NCI-H82 (cell line): Measurements from ENCODE around the gene UBR3.
"Not testable (repeated sequence)": the region's sequence is repeated elsewhere in the genome, so short reads cannot be mapped to it uniquely, and the experiment has no call there.

Source experiments
- DNase-seq: peaks from one replicate; lab custom pipeline; 2025; lab: John Stamatoyannopoulos, UW

UBR3 gene, protein sequence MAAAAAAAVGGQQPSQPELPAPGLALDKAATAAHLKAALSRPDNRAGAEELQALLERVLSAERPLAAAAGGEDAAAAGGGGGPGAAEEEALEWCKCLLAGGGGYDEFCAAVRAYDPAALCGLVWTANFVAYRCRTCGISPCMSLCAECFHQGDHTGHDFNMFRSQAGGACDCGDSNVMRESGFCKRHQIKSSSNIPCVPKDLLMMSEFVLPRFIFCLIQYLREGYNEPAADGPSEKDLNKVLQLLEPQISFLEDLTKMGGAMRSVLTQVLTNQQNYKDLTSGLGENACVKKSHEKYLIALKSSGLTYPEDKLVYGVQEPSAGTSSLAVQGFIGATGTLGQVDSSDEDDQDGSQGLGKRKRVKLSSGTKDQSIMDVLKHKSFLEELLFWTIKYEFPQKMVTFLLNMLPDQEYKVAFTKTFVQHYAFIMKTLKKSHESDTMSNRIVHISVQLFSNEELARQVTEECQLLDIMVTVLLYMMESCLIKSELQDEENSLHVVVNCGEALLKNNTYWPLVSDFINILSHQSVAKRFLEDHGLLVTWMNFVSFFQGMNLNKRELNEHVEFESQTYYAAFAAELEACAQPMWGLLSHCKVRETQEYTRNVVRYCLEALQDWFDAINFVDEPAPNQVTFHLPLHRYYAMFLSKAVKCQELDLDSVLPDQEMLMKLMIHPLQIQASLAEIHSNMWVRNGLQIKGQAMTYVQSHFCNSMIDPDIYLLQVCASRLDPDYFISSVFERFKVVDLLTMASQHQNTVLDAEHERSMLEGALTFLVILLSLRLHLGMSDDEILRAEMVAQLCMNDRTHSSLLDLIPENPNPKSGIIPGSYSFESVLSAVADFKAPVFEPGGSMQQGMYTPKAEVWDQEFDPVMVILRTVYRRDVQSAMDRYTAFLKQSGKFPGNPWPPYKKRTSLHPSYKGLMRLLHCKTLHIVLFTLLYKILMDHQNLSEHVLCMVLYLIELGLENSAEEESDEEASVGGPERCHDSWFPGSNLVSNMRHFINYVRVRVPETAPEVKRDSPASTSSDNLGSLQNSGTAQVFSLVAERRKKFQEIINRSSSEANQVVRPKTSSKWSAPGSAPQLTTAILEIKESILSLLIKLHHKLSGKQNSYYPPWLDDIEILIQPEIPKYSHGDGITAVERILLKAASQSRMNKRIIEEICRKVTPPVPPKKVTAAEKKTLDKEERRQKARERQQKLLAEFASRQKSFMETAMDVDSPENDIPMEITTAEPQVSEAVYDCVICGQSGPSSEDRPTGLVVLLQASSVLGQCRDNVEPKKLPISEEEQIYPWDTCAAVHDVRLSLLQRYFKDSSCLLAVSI (N-terminal part only)

DNA sequence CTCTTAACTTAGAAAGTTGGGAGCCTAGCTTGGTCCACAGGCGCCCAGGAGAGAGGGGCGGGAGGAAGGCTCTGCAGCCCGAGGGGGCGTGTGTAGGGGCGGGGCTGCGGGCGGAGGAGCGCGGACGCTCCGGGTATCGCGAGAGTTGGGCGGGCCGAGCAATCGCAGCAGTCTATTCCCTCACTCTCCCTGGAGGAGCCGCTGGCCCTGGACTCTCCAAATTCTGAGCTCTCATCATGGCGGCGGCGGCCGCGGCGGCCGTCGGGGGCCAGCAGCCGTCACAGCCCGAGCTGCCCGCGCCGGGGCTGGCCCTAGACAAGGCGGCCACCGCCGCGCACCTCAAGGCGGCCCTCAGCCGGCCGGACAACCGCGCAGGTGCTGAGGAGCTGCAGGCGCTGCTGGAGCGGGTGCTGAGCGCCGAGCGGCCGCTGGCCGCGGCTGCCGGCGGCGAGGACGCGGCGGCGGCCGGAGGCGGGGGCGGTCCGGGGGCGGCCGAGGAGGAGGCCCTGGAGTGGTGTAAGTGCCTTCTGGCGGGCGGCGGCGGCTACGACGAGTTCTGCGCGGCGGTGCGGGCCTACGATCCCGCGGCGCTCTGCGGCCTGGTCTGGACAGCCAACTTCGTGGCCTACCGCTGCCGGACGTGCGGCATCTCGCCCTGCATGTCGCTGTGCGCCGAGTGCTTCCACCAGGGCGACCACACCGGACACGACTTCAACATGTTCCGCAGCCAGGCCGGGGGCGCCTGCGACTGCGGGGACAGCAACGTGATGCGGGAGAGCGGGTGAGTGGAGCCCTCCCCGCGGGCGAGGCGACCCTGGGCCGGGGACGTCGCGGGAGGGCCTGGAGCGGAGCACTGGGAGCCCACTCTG is at the start of gene UBR3:
UBR3 (plus strand) TSS at position 183 of the 869 bp plus-strand sequence; CDS start at position 237, 54 bp downstream.
- peak; percentile 95 for DNase-seq

DNA sequence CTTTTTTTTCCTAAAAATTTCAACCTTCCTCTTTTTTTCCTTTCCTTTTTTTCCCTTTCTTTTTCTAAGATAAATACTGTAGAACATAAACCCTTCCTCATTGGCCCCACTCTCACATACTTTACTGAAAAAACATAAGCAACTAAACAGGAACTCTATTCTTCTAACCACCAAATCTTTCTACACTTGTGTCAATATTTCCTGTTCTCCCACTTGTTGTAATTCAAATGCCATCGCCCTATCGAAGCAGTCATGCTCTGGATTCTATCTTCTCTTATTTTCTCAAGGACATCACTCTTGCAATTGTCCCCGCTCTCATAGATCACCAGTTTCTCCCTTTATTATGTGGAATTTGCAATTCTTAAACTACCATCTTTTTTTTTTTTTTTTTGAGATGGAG is 48.8 kb upstream of the UBR3 start:
- no peak for DNase-seq

DNA sequence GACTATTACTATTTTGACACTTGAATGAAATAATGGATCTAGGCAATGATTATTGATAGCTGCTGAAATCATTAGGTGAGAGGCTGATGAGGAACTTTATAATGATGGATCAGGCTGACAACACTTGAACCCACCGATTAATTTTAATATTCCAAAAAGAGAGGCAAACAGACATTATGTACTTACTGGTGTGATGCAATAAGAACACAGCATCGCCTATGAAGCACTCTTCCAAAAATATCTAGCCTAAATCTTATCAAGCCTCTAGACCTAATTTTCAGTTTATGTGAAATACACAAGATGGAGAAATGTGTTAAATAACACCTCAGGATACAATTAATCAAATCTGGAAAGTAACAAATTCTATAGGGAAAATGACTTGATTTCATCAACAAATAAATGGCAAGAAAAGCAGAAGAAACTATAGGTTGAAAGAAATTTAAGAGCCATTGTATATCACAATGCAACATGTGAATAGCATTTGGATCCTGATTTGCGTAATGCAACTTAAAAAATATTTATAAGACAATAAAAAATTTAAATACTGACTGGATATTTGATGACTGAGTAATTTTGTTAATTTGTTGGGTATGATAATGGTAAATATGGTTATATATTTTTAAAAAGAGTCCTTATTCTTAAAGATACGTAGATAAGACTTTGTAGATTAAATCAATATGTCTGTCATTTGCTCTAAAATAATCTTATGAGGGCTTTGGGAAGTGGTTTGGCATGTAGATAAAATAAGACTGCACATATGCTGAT is 45.8 kb upstream of the UBR3 start:
- DNase-seq, result no peak

DNA sequence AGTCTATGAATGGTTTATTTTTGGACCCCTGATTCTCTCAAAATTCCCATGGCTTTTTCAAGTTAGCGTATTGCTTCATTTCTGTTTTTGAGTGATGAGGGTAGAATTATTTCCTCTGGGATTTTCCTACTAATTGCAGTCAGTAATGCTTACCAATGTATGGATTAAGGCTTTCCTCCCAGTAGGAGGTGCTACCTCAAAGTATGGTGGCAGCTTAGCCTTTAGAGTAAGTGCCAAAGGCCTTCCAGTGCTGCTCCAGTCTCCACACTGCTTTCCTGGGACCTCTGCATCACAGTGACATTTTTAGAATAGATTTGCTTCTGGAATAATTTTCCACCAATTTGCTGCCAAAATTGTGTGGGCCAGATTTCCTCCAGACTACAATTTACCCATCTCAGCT is 44.7 kb upstream of the UBR3 start:
- DNase-seq, result peak; percentile 15

DNA sequence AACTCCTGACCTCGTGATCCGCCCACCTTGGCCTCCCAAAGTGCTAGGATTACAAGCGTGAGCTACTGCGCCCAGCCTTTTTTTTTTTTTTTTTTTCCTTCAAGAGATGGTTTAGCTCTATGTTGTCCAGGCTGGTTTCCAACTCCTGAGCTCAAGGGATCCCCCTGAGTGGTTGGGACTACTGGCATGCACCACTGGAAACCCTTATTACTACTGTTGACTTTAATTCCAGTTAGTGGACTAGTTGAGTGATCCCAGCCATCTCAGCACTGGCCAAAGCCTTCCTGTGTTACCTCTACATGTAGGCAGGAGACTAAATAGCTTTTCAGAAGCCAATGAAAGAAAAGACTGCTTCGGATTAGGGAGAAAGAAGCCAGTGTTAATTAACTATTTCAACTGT is 36.7 kb upstream of the UBR3 start:
- no peak for DNase-seq

DNA sequence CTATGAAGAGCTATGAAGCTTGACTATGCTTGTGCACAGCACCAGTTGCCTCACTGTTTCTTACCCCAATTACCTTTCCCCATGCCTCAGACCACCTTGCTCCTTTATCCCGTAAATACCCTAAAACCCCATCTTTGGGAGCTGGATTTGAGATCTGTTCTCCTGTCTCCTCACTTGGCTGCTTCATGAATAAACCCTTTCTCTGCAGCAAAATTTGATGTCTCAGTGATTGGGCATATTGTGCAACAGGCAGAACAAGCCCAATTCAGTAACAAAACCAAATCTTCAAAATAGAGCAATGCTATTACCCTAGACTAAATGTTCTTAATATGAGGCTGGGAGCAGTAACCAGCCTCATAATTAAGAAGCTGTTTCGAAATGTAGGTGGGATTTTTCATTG is 32.1 kb upstream of the UBR3 start:
- DNase-seq, result no peak

DNA sequence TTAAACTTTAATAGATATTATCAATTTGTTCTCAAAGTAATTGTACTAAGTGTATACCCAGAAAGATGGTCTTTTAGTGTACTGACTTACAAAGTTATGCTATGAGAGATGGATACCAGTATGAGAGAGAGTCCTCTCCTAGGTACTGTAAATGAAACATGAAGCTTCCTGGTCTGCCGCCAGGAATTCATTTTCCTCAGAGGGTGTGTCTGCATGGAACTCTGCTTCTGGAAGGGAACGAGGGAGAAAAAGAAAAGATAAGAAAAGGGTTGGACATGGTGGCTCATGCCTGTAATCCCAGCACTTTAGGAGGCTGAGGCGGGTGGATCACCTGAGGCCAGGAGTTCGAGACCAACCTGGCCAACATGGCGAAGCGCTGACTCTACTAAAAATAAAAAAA is 30.8 kb upstream of the UBR3 start:
- no peak for DNase-seq

DNA sequence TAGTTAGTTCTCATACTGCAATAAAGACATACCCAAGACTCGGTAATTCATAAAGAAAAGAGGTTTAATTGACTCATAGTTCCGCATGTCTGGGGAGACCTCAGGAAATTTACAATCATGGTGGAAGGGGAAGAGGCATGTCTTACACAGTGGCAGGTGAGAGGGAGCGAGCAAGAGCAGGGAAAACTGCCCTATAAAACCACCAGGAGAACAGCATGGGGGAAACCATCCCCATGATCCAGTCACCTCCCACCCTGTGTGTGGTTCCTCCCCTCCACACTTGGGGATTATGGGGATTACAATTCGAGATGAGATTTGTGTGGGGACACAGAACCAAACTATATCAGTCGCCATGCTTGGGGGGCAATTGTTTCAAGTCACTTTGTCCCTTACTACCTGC is 29.7 kb upstream of the UBR3 start:
- DNase-seq, result peak; percentile 46

DNA sequence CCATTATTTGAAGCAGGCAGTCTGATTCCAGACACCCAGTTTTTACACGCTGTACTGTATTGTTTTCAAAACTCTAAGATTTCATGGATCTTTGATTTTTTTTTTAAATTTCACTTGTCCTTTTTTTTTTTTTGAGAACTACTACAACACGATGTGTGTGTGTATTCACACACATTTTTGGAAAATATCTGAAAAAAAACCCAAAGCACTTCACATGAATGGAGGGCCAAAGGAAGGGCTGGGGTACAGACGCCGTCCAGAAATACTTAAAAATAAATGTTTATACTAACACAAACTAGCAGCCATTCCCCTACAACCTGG is 28.9 kb upstream of the UBR3 start:
- no peak for DNase-seq

DNA sequence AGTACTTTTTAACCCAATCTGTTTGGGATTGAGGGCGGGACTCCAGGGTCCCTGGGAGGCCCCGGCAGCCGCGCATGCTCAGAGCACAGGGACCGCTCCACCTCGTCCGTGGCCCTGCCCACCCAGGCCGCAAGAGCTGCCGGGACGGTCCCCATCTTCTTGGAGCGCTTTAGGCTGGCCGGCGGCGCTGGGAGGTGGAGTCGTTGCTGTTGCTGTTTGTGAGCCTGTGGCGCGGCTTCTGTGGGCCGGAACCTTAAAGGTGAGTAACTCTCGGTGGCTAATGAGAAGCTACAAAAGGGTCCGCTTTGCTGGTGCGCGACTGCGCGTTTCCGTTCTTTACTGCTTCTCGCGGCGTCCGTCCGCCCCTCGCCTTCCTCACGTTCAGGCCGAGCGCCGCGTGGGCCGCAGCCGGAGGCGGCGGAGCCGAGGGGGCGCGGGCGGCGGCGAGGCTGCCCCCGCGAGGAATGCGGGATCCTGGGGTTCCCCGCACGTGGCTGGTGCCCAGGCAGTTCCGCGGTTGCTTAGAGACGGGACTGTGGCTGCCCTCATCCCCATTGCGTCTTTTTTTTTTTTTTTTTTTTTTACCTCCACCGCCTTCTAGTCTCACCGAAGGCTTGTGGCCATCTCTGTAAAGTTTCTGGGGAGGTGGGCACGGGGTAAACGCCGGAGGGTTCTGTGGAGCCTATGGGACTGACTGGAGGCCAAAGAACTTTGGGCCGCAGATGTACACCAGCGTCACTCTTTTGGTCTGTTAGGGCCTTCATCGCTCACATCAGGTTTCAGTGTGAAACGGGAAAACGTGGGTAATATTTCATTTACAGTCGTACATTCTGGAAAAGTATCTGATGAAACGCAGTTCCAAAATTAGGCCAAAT is 28.3 kb upstream of the UBR3 start, which contains the start of gene SSB:
SSB (plus strand) TSS at position 154 of the 875 bp plus-strand sequence. CDS start 2,090 bp downstream, outside the sequence.
- peak; percentile 96 for DNase-seq

DNA sequence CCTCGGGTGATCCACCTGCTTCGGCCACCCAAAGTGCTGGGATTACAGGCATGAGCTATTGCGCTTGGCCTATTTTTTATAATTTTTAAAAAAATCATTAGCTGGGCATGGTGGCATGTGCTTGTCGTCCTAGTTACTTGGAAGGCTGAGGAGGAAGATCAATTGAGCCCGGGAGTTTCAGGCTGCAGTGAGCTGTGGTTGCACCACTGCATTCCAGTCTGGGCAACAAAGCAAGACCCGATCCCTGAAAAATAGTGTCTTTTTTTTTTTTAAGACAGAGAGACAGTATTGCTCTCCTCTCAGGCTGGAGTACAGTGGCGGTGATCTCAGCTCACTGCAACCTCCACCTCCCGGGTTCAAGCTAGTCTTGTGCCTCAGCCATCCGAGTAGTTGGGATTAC is 23.8 kb upstream of the UBR3 start:
- no peak for DNase-seq

DNA sequence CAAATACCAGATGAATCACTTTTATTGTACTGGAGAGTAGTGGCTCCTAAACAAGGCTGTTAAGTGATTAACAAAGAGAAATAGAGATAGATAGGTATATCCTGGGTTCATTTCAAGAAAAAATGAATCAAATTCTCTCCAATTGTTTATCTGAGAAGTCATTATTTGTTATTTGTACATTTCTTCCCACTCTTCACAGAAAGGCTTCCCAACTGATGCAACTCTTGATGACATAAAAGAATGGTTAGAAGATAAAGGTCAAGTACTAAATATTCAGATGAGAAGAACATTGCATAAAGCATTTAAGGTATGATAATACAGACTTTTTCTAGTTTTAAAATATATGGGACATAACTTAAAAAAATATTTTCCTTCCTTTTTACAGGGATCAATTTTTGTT is 20.7 kb upstream of the UBR3 start:
- no peak for DNase-seq

DNA sequence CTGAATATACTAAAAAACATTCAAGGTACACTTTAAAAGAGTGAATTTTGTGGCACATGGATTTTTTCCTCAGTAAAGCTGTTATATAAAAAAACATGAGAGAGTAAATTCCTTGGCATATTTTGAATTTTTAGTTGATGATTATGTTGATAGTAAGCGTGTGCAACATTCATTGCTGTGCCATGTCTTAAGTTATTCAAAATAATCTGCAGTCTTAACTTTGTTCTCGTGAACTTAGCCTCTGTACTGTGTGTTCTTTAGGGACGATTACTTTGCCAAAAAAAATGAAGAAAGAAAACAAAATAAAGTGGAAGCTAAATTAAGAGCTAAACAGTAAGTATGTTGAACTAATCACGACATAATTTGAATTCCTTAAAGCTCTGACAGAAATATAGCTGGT is 19.0 kb upstream of the UBR3 start:
- DNase-seq, result no peak

DNA sequence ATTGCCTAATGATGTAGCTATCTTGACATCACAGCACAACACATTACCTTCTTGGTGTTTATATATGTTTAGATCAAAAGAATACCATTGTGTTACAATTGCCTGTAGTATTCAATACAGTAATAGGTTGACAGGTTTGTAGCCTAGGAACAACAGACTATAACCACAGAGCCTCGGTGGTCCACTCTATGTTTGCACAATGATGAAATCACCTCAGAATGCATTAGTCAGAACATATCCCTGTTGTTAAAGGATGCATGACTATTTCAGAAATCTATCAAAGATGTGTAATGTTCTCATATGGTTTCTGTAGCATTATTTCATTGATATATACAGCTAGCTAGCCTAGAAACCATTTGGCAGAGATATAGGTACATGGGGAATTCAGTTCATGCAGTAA is 11.4 kb upstream of the UBR3 start:
- no peak for DNase-seq

DNA sequence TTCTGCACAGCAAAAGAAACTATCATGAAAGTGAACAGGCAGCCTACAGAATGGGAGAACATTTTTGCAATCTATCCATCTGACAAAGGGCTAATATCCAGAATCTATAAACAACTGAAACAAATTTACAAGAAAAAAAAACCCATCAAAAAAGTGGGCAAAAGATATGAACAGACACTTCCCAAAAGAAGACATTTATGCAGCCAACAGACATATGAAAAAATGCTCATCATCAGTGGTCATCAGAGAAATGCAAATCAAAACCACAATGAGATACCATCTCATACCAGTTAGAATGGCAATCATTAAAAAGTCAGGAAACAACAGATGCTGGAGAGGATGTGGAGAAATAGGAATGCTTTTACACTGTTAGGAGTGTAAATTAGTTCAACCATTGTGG is 10.3 kb upstream of the UBR3 start:
- not testable (repeated sequence) for DNase-seq

DNA sequence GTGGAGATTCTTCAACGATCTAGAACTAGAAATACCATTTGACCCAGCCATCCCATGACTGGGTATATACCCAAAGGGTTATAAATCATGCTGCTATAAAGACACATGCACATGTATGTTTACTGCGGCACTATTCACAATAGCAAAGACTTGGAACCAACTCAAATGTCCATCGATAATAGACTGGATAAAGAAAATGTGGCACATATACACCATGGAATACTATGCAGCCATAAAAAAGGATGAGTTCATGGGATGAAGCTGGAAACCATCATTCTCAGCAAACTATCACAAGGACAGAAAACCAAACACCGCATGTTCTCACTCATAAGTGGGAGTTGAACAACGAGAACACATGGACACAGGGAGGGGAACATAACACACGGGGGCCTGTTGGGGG is 9.9 kb upstream of the UBR3 start:
- DNase-seq, result not testable (repeated sequence)

DNA sequence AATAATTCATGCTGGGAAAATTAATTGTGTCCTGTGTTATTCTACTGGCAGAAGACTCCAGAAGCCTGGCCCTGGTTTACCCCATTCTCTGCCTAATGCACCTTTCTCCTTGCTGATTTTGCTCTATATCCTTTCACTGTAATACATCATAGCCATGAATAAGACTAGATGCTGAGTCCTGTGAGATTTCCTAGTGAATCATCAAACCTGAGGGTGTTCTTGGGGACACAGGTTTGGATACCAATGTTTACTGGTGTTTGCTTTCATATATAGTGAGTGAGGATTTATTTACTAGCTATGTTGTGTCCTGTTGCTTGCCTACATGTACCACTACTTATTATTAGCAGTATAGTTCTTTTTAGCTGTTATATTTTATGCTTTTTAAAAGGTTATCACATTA is 9.0 kb upstream of the UBR3 start:
- no peak for DNase-seq

DNA sequence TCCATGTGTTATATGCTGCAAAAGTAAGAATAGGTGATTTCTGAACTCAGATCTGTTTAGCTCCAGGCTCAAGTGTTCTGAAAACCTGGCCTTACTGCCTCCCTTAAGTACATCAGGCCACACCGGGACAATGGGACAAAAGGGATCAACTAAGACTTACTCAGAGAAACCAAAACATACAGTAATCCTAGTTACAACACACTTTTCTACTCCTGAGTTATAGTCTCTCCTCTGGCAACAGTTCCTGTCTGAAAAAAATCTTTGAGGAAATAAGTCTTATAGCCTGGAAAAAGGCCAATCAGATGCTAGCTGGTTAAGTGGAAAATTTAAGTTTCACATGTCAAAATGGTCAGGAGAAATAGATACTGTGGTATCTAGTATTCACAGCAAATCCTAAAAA is 8.1 kb upstream of the UBR3 start:
- DNase-seq, result peak; percentile 42

DNA sequence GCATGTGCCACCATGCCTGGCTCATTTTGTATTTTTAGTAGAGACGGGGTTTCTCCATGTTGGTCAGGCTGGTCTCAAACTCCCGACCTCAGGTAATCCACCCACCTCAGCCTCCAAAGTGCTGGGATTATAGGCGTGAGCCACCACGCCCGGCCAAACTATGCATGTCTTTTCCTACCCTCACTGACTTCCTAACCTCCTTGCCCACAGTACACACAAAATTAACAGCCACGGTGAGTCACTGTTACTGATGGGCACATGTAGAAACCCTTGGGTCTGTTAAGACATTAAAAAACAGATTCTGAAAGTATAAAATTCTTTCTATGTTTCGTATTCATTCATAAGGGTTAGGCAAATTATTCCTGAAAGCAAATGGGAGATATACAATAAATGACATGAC is 7.2 kb upstream of the UBR3 start:
- not testable (repeated sequence) for DNase-seq

DNA sequence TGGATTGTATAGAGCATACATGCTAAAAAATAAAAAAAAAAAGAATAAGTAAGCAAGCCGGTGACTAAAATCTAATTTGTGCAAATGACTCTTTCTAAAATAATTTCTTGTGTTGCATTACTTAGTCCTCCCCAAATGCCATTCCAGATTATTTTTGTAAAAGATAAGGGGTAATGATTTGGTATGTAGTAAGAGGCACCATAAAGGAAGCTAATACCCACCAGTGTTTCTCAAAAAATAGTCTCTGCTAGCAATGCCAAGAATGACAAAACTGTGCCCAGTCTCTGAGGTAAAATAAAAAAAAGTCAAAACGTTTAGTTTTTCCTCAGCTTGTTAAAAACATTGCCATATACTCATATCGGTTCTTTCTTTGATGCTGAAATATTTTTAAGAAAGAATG is 5.2 kb upstream of the UBR3 start:
- no peak for DNase-seq
